NCI-H187 treated with DMSO at 0.1 percent for 48 hours (cell line): ENCODE measurements around the gene SSX2IP.
"Not testable (repeated sequence)": the region's sequence is repeated elsewhere in the genome, so short reads cannot be mapped to it uniquely, and the experiment has no call there.

Experiments used
- DNase-seq: peaks from one replicate; lab custom pipeline; 2025; lab: John Stamatoyannopoulos, UW

Gene SSX2IP

DNA sequence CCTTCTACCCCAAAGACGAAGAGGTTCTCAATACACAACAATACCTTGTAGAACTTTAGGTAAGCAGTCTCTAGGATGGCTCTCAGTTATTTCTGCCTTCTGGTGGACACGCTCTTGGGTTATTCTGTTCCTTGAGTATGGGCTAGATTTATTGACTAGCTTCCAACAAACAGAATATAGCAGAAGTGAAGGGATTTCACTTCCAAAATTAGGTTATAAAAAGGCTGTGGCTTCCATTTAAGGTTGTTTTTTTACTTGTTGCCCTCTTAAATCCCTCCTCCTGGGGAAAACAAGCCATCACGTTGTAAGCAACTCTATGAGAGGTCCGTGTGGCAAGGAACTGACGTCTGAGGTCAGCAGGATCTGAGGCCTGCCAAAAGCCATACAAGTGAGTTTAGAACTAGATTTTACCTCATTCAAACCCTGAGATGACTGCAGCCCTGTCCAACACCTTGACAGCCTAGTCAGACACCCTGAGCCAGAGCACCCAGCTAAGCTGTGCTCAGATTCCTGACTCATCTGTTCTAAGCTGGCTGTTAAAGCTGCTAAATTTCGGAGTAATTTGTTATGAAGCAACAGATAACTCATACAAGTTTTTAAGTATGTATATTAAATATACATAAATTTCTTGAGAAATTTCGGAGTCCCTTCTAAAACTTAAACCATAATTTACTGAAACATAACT lies 12.7 kb downstream of the SSX2IP start:
- no peak for DNase-seq

DNA sequence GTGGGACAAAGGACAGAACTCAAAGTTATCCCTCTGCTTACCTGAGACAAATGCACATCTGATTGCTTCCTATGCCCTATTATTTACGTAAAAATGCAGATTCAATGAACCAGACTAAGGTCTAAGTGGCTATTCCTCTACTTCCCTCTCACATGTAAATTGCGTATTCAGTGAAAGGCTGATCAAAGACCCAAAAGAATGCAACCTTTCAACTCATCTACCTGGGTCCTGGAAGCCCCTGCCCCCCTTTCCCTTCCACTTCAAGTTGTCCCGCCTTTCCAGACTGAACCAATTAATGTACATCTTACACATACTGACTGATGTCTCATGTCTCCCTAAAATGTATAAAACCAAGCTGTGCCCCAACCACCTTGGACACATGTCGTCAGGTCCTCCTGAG lies 14.6 kb downstream of the SSX2IP start:
- no peak for DNase-seq

DNA sequence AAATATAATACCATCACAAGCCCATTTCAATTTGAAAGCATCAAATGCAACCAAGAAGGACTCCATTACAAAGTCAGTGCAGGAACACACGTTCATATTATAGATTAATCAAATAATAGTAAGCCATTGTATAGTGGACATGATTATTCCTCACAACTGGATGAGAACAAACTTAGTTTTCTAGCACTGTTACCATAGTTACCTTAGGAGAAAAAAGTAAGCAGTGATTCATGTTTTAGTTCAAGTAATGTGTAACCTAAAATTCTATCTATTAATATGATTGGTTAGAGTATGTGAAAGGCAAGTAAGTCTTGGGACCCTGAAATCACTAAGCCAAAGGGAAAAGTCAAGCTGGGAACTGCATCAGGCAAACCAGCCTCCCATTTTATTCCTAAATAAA lies 15.2 kb downstream of the SSX2IP start:
- no peak for DNase-seq

DNA sequence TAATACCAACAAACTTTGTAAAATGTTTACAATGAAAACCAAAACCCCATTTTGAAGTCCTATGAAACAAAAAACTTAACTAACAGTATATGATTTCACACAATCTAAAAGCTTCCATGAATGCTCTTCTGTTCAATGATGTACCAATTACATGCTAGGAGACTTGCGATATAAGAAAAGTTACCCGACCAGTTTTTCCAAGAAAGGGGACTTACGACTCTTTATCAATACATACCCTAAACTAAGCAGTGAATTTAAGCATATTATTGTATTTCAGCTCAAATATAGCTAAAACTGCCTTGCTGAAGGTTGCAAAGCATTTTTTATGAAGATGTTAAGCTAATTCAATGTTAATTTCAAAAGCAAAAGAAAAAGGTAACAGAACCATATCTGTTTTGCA lies 15.6 kb downstream of the SSX2IP start:
- DNase-seq, result no peak

DNA sequence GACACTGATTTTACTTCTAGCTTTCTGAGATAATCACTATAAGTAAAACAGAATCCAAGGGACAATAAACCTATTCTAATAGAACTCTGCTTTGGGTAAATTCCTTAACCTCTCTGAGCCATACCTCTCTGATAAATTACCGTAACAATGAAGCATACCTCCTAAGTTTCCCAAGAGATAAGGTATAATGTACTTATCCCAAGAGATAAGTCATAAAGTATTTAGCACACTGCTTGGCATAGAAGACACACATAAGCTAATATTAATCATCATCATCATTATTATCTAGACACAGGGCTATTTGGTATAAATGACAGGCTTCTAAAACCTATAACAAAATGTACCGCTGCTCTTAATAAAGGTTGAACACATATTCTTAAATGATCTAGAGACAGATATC lies 16.2 kb downstream of the SSX2IP start:
- DNase-seq, result no peak

DNA sequence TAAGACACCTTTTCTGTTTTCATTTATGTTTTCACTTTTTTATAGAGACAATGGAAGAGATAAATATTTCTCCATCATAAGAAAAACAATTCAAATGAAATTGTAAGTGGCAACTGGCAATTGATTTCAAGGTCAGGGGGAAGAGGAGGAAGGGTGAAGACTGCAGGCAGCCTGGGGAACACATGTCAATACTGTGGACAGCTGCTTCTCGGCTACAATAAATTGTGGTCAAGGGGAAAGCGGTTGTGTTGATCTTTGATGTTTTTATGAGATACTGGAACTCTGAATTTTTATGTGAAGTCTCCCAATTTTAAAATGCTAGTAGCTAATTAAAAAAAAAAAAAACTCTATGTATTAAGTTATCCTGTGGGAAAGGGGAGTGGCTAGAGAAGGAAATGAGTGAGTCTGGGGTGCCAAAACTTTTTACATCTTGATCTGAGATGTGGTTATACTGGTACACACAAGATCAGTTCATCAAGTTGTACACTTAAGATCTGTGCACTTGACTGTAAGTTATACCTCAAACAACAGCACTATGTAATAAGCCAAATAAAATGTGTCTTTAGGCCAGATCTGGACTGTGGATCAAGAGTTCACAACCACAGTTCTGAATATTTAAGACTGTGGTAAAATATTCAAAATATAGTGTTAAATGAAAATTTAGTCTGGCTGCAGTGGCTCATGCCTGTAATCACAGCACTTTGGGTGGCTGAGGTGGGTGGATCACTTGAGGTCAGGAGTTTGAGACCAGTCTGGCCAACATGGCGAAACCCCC lies 18.0 kb downstream of the SSX2IP start:
- DNase-seq, result no peak

DNA sequence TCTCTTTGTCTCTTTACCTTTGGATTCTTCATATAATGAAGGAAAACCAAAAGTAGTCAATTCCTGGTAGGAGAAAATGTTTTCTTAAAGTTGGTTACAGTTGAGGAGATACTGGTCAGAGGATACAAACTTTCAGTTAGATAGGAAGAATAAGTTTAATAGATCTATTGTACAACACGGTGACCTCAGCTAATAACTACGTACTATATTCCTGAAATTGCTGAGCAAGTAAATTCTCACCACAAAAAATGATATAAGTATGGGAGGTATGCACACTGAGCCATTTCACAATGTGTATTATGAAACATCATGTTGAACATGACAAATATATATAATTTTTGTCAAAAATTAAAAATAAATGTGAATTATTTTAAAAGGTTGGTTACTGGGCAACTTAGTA lies 20.4 kb downstream of the SSX2IP start:
- no peak for DNase-seq

DNA sequence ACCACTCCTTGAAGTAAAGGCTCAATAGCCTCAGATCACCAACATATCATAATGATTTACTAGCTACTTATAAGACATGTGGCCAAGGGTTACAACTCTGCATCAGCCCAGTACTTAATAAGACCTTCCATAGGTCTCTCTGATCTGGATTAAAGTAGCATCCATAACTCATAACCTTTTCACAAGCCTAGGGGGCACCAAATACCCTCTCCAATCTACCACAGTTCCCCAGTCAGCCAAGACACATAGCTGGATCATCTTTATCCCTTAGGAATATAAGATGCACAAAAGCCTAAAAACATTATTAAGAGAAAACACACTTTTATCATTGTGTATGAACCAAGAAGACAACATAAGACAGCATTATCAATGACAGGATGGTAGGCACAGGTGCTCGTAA lies 22.1 kb downstream of the SSX2IP start:
- DNase-seq, result no peak

DNA sequence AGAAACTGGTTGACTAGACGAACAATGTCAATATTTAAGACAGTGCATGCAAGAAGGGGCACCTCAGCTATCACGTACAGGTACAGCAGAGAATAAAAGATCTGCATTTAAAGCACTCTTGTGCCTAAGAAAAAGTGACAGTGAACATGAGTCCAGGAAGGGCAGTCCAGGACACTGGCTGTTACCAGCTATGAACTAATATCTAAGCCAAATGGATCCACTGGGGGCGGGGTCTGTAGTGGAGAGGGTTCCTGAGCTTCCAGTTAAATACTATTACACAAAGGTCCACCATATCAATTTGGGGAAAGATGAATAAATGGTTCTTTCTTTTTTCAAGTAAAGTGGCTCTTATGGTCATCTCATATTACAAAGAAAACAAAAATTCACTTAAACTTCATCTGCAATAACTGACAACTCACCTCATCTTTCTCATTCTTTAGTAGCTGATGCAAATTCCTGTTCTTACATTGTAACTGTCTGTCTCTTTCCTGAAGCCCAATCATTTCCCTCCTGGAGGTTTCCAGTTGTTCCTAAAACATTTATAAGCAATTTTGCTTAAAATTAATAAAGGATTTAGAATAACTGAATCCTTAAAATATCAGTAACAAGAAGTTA lies 24.5 kb downstream of the SSX2IP start:
- DNase-seq, result no peak

DNA sequence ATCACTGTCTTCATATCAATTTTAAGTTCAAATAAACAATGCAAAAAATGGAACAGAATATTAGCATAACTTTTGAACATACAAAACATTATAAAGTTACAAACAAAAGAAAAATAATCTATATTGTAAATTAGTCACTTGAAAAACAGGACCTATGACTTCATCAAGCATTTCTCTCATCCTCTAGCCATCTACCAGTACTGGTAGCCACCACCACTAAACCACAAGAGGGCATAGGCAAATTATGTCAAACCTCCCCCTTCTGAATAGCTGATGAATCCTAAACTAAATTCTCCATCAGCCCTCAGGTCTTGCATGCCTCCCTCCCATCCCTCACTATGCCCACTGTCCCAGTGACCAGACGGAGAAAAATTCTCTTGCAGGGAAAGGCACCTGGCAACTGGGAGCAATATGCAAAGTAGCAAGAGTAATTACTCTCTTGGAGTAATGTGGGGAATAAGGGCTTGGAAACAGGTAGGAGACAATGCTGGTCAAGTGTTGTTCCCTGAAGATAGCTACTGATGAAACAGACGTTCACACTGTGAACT lies 37.1 kb downstream of the SSX2IP start:
- DNase-seq, result no peak

DNA sequence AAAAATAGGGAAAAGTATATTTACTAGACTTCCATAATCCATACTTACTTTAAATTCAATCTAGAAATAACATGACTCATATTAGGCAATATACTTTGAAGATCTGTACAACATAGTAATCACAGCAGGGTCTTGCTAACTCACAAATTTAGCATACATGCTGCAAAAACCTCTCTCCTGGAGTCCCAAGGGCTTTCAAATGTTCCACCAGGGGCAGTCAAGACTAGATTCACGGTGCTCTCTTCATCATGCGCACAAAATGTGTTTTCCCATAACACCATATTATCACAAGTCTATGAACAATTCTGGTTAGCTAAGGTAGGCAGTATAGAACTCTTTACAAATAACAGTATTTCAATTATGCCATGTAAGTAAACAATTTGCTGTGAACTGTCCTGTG lies 45.8 kb downstream of the SSX2IP start:
- DNase-seq, result no peak

DNA sequence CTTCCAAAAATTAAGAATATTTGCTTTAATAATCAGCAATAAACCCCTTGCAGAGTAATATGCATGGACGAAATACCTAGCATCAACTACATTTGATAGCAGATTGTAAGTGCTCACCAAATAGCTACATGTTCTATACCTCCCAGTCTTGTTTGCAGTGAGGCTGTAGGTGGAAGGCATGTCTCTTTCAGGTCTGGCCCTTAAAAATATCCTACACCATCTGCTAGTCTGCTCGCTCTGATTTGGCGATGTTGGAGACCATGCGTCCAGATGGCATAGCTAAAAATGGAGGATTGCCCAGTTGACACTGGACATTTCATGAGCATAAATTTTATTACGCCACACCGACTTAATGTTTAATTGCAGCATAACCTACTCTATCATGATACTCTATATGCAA lies 47.1 kb downstream of the SSX2IP start:
- no peak for DNase-seq

DNA sequence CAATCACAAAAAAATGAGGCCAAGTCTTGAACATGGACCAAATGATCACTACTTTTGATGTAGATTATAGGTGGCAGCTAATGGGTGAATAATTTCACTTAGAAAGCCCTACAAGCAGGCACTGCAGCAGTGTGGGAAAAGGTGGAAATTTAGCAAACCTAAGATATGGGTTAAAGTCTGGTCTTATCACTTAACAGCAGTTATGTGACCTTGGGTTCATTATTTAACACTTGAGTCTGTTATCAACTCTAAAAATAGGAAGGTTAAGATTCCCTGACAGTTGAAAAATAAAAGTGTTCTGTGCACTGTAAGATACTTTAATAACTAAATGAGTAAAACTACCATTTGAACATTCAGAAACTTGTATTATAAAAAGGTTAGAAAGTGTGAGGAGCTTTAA lies 47.5 kb downstream of the SSX2IP start:
- DNase-seq, result no peak

DNA sequence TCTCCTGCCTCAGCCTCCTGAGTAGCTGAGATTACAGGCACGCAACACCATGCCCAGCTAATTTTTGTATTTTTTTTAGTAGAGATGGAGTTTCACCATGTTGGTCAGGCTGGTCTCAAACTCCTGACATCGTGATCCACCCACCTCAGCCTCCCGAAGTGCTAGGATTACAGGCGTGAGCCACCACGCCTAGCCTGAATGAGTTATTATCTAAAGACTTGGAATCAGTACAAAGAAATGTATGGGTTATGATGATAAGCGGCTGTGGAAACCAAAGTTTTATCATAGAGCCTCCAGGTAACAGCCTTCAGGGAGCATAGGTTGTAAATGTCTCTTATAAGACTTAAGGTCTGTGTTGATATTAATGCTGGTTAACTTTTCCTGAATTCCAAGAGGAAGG lies 50.5 kb downstream of the SSX2IP start:
- DNase-seq, result not testable (repeated sequence)

DNA sequence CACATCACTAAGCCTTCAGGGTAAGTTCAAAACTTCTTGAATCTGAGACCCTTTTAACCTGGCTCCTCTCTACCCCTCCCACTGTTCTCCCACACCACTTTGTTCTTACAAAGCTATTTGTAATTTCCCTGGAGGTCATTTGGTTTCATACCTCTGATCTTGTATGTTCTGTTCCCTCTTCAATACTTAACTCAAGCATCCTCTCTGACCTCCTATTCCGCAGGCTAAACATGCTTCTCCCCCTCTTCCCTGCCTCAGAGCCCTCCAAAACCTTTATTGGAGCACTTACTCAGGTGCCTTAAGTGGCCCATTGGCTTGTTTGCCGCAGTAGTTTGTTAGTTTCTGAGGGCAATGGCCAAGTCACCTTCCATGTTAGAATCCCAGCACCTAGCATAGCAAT lies 54.8 kb downstream of the SSX2IP start:
- no peak for DNase-seq

DNA sequence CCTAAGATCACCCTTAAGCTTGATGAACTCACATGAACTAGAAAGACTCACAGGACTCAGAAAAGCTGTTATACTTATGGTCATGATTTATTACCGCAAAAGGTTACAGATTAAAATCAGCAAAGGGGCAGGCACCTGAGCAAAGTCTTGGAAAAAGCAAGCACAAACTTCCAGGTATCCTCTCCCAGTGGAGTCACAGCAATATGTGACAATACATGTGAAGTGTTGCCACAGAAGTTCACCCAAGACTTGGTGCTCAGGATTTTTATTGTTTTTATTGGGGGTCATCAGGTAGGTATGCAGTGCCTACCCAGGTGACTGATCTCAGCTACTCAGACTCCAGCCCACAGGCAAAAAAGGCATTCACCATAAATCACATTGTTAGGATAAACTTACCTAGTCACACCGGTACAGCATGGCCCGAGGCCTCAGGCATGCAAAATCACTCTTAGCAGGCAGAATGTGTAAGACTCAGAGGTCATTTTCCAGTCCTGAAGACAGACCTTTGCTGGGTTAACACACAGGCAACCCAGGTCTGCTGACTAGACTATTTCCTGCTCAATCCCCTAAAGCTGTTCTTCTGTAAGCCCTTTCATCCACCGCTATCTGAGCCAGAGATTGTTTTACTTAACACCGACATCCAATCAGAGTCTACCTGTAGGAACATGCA lies 55.6 kb downstream of the SSX2IP start:
- DNase-seq, result no peak

DNA sequence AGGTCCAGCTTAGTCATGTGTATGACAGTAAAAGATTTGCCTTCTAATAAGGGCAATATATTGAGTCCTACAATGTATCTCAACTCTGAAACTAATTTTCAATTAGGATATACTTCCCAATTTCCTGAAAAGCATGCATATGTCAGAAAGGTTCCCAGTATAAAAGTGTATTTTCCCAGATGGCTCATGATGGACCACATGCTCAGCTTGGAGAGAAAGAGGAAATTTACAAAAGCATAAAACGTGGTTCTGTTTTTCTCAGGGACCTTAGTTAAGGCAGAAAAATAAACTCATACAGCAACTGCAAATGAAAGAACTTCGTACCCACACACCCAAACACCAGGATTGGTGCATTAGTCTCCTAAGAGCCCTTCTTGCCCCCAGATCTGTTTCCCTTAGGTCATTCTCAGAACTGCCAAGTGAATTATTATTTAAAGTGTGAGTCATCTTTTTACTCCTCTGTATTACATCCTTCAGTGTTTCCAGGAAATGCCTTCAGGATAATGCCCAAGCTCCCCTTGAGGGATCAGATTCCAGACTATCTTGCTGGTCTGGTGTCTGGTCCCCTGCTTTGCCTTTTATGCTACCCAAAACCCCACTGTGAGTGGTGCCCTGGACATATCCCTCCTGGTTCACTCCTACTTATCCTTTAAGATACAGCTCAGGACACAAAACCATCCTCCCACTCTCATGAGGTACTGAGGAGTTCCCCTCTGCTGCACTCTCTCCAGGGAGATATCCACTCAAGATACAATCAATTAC lies 57.4 kb downstream of the SSX2IP start:
- DNase-seq, result no peak

DNA sequence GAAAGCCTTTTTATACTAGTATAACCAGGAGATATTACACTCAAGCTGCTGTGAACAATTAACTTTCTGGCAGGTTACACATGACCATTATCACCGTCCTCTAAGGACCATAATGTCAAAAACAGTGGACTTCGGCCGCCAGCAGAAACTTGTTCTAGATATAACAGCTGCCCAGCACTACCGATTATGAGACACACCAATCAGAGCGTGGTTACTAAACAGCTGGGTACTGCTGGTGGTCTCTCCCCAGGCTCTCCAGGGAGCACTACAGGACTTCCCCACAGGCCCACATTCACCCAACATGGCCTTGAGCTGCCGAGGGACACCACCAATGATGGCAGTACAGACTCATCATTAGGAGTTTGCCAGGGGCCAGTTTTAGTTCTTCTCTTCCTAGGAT lies 58.1 kb downstream of the SSX2IP start:
- no peak for DNase-seq

DNA sequence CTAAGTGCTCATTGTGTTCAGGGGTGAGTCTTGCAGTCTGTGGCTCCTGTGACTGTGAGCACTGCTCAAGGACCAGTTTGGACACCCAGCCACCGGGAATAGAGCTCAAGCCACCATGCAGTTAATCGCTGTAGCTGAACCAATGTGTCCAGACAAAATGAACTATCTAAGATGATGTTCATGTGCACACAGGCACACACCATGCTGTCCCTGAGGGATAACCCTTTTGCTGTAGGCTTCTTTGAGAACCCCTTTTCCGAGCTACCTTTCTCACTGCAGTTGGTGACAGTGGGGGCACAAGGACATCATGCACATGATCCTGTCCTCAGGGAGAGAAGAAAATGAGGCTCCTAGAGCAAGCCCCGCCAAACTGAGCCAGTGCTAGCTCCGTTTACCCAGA lies 65.4 kb downstream of the SSX2IP start:
- no peak for DNase-seq

DNA sequence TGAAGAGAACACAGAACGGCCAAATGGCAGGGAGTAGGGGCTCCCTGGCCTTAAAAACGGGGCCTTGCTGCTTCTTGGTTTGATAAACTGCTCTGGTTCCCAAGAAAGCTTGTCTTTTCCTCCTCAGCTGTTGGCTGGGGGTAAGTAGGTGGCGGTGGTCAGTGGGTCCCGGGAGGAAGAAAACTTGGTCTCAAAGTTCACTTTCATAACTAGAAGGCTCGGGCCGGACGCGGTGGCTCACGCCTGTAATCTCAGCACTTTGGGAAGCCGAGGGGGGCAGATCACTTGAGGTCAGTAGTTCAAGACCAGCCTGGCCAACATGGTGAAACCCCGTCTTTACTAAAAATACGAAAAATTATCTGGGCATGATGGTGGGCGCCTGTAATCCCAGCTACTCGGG lies 68.7 kb downstream of the SSX2IP start:
- no peak for DNase-seq

DNA sequence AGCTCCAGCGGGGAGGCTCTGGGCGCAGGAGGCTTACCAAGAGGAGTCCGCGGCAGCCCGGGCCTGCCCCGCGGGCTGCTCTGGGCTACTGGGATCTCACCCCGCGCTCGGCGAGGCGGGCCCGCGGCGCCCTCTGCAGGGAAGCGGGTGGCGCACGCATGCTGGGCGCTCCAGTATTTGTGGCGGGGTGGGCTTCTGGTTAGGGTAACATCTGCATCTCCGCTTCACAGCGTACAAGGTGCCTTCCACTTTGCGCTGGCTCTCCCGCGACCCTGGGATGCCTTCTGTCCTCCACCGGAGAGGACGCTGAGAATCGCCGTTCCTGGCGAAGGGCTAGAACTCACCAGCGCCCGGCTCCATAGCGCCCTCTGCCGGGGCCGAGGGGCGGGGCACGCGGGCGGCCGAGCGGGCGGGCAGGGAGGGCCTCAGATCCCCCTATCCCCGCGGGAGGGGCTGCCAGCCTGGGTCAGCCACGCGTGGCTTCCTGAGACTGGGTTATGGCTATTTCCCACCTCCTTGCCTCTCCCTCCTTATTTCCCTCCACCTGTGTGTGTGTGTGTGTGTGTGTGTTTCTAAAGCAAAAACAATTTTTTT lies 69.4 kb downstream of the SSX2IP start:
- no peak for DNase-seq
